NCI-H460 (cell line): ENCODE data around the gene GALNT11. TPM values are rescaled to one million over a fixed set of nuclear protein-coding genes. Genes with fewer than 3 reads are reported as not detected.

Experiments
- DNase-seq: peaks from one replicate; pipeline ENCODE4 v3.0.0-alpha.2; 2016; ENCODE audit warnings: low read depth; ENCODE audit errors: extremely low read depth
- total RNA-seq: library from RNA; depleted of rRNA; stranded (reverse); fragments of >200 nt; shearing (Covaris generic); gene quantifications from 2 replicates; pipeline ENCODE4 v1.2.3, GENCODE V29; 2014

The GALNT11 gene
- total RNA-seq, 1 experiment from 2014 or later = 33.4 TPM

- DNase-seq = no peak
Measured at GRCh38 chr7:152108359-152108758, 82.9 kb downstream of the GALNT11 start.

GRCh38 chr7:152112829-152113228 lies 87.4 kb downstream of the GALNT11 start:
- DNase-seq = no peak

GRCh38 chr7:152115021-152115718 lies 89.7 kb downstream of the GALNT11 start:
- no peak for DNase-seq

DNA sequence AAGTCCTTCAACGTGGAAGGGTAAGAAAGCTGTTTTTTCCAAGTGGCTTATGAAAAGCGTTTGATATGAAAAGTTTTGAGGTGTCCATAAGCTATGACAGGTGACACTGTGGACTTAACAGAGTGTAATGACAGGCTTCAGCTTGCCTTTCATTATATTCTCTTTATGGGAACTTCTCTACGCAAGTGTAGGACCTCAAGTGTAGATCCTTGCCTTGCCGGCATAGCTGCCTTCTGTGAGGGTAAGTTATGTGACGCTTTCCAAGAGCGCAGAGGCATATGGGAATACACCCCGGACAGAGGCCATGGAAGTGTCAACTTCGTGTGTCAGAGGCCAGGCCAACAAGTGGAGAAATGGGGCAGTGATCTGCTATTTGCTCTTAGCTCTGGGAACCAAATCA lies 91.9 kb downstream of the GALNT11 start:
- no peak for DNase-seq

- DNase-seq = no peak
Measured at GRCh38 chr7:152120210-152120609, 94.7 kb downstream of the GALNT11 start.

GRCh38 chr7:152120776-152121175 lies 95.3 kb downstream of the GALNT11 start:
- no peak for DNase-seq

- DNase-seq = no peak
Measured at GRCh38 chr7:152121432-152121831, 96.0 kb downstream of the GALNT11 start.

- no peak for DNase-seq
Measured at GRCh38 chr7:152122540-152122939, 97.1 kb downstream of the GALNT11 start.

DNA sequence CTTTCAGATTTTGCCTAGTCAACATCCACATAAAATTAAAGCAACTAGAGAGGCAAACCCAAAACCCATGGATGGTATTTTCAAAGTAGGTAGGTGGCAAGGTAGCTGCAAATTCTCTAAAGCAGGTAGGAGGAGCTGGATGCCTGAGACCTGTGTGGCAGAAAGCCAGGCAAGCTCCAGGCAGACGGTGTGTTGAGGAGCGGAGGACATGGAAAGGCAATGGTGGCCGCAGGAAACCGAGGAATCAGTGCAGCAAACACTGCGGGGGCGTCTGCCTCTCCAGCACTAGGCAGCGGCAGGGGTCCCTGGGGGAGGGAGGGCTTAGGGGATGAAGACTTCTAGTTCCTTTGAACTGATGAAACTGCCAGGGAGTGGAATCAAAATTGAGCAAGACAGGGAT lies 101.3 kb downstream of the GALNT11 start:
- DNase-seq = no peak

DNA sequence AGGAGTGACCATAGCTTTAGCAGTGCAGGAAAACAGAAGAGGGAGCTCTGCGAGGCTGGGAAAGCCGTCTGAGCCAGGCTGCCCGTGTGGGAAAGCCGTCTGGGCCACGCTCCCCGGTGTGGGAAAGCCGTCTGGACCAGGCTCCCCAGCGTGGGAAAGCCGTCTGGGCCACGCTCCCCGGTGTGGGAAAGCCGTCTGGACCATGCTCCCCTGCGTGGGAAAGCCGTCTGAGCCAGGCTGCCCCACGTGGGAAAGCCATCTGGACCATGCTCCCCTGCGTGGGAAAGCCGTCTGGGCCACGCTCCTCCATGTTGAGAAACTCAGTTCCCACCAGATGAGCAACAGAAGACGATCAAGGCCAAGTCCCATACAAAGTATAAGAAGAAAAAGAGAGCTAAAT lies 101.8 kb downstream of the GALNT11 start:
- DNase-seq = no peak

DNA sequence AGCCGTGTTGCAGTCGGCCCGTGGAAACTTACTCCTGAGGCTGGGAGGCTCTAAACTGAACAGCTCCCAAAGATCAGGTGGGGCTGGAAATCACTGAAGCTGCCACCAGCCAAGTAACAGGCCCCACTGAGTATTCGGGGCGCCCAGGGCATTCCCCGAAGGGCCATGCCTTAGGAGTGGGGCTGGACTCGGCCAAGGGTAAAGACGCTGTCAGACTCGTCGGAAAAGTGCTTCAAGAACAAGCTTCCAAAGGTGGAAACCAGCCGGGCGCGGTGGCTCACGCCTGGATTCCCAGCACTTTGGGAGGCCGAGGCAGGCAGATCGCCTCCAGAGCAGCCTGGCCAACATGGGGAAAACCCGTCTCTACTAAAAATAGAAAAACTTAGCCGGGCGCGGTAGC lies 102.8 kb downstream of the GALNT11 start:
- DNase-seq = no peak

GRCh38 chr7:152128741-152129461 lies 103.4 kb downstream of the GALNT11 start:
- DNase-seq = no peak

DNA sequence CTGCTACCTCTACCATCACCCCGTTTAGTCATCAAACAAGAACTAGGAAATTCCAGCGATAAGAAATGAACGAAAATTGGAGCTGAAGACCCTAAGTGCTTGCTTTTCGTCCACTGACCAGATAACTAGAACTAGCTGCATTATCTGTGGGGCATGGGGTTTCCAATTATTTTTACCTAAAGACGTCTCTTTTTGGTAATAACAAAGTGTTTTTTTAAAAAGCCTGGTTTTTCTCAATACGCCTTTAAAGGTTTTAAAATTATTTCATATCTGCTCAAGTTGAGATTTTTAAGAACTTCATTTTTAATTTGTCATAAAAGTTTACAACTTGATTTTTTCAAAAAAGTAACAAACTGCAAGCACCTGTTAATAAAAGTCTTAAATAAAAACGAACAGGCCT lies 104.2 kb downstream of the GALNT11 start:
- DNase-seq = no peak

DNA sequence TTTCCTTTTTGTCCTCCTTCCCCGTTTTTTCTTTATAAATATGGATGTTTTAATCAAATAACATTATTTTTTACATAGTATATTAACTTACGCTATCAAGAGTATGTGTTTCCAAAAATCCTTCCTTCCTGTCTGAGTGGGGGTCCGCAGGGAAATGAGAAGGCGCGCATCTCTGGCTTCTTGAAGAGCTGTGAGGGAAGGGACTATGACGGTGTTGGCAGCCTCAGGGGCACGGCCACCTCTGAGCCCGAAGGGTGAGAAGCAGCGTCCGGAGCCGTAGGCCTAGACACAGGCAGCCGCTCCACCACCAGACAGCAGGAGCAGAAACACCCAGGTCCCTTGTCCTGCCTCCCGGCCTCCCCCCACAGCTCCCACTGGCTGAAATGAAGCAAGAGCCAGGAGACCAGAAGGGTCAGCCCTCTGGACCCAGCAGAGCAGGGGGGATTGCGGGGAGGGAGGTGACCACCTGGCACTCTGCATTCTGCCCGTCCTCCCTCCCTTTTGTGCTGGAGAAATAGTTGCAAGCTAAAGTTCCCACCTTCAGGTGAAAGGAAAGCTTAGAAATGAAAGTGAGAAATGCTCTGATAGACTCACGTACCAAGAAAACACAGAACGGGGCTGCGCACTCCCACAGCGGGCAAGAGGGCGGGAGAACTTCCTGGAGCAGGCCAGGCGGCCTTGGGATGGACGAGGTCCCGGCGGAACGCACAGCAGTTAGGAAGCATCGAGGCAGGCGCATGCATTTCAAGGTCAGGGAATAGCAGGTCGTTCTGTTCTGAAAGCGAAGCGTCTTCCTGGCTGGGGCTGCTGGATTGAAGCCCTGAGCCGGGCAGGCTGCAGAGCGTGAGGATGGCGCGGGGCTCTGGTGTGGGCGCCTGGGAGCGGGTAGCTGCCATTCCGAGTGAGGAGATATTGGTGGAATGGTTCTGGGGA lies 105.5 kb downstream of the GALNT11 start:
- no peak for DNase-seq

DNA sequence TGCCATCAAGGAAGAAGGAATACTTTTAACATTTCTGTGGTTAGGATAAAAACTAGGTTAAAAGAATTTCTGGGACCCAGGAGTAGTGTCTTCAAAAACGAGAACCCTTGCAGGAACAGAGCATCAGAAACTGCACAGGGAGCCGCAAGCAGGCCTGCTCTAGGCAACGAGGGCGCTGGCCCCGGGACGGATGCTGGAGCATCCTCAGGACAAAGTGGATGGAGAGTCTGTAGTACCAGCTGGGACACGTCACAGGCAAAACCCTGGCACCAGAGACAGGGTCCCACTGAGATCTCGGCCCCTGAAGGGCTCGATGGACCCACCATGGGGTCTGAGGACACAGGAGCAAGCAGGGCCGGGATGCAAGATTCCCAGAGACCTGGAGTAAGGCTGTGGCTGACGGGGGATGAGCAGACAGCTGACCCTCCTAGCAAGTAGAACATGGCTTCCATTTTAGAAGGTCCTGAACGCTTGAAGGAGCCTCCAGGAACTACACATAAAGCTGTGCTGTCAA lies 106.6 kb downstream of the GALNT11 start:
- no peak for DNase-seq

DNA sequence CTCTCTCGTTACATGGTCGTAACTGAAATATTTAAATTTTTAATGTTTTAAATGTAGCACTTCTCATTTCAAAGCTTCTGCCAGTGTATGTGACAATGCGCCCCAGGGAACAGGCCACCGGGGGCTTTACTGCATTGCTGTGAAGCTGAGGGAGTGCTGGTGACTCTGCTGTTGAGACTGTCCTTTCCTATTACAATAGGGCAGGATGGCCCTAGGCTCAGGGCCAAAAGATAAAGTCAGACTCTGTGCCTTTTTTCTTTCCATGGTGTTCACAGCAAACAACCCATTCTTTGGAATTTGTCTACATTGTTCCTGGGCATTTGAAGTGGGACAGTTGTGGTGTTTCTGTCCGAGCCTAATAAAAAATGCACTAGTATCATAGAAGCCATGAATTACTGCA lies 107.3 kb downstream of the GALNT11 start:
- no peak for DNase-seq

DNA sequence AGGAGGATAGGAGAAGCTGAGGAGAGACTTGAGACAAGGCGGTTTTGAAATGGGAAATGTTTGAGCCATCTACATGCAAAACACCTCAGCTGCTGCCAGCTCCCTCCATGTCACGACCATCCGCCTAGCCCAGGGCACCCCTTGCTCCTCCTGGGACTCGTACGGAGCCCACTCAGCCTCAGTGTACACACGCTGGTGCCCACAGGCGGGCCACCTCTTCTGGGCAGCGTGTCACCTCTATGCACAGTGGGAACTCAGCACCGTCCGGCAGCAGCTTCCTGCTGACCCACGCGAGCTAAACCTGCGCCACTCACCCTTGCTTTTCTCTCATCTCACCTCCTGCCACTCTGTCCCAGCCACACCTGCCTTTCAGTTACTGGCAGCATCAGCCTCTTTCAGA lies 108.3 kb downstream of the GALNT11 start:
- no peak for DNase-seq

GRCh38 chr7:152136686-152137085 lies 111.2 kb downstream of the GALNT11 start:
- DNase-seq = no peak

GRCh38 chr7:152137476-152138025 lies 112.1 kb downstream of the GALNT11 start:
- DNase-seq = no peak

GRCh38 chr7:152140067-152140466 lies 114.6 kb downstream of the GALNT11 start:
- DNase-seq = no peak

- DNase-seq = no peak
Measured at GRCh38 chr7:152140560-152140959, 115.1 kb downstream of the GALNT11 start.
